K562 (cell line): ENCODE measurements around the gene ST3GAL3. TPM values are rescaled to one million over a fixed set of nuclear protein-coding genes. Genes with fewer than 3 reads are reported as not detected.

ENCODE experiments used
- ATF1 ChIP-seq, 2 experiments: fragments of 450-650 bp in 1 of 2; IDR thresholded peaks; 2 replicates each; pipeline ENCODE4 v1.6.1; 2016; ENCODE audit warnings: missing compliant biosample characterization in 1 of 2, missing genetic modification characterization in 1 of 2
- BCOR ChIP-seq: fragments of 450-650 bp; IDR thresholded peaks from 2 replicates; pipeline ENCODE4 v1.6.1; 2016
- C11orf30 ChIP-seq: fragments of 450-650 bp; IDR thresholded peaks from 2 replicates; pipeline ENCODE4 v1.6.1; 2016; ENCODE audit warnings: low read depth, mild to moderate bottlenecking
- COPS2 ChIP-seq: fragments of 450-650 bp; conservative IDR thresholded peaks from 2 replicates; pipeline ENCODE4 v1.6.1; 2016; ENCODE audit warnings: mild to moderate bottlenecking, moderate library complexity
- E2F3 ChIP-seq: fragments of 250-450 bp; sonication (Bioruptor Pico); IDR thresholded peaks from 2 replicates; pipeline ENCODE4 v1.4.0; 2020; ENCODE audit warnings: mild to moderate bottlenecking
- KLF6 ChIP-seq: fragments of 250-450 bp; sonication (Bioruptor Pico); IDR thresholded peaks from 2 replicates; pipeline ENCODE4 v1.4.0; 2020; ENCODE audit warnings: mild to moderate bottlenecking, moderate library complexity, borderline replicate concordance
- NEUROD1 ChIP-seq: fragments of 150-350 bp; IDR thresholded peaks from 2 replicates; pipeline ENCODE4 v1.6.1; 2014; ENCODE audit warnings: borderline replicate concordance, low read length, low read depth; ENCODE audit not compliant: partially characterized antibody
- PATZ1 ChIP-seq: fragments of 250-450 bp; sonication (Bioruptor Pico); IDR thresholded peaks from 2 replicates; pipeline ENCODE4 v1.5.0; 2020; ENCODE audit warnings: mild to moderate bottlenecking, borderline replicate concordance
- PCBP2 ChIP-seq: fragments of 200-400 bp; formaldehyde crosslinking; IDR thresholded peaks from 2 replicates; pipeline ENCODE4 v1.6.1; 2018; ENCODE audit warnings: low read length, low read depth, mild to moderate bottlenecking, moderate library complexity; ENCODE audit not compliant: poor library complexity, severe bottlenecking
- POLR2AphosphoS2 ChIP-seq: IDR thresholded peaks from 2 replicates; pipeline ENCODE4 v1.6.1; 2012; ENCODE audit warnings: low read length, improper control_type of control experiment
- PTTG1 ChIP-seq: fragments of 450-650 bp; IDR thresholded peaks from 2 replicates; pipeline ENCODE4 v1.6.1; 2016; ENCODE audit warnings: low read depth, mild to moderate bottlenecking, missing genetic modification characterization, missing compliant biosample characterization
- RFX1 ChIP-seq: fragments of 450-650 bp; IDR thresholded peaks from 2 replicates; pipeline ENCODE4 v1.6.1; 2016; ENCODE audit warnings: mild to moderate bottlenecking, moderate library complexity
- SPI1 ChIP-seq: IDR thresholded peaks from 2 replicates; pipeline ENCODE4 v1.6.1; 2011; ENCODE audit warnings: low read depth, low read length, control low read depth, borderline replicate concordance
- SREBF2 ChIP-seq: sonication (generic); formaldehyde crosslinking; IDR thresholded peaks from 2 replicates; pipeline ENCODE4 v1.4.0; 2020; ENCODE audit warnings: mild to moderate bottlenecking, missing genetic modification reagents
- ZBTB49 ChIP-seq: sonication (generic); formaldehyde crosslinking; IDR thresholded peaks from 2 replicates; pipeline ENCODE4 v1.8.0; 2022; ENCODE audit warnings: missing genetic modification reagents, mild to moderate bottlenecking, borderline replicate concordance
- ZNF408 ChIP-seq: fragments of 250-450 bp; sonication (Bioruptor Pico); IDR thresholded peaks from 2 replicates; pipeline ENCODE4 v1.4.0; 2020; ENCODE audit warnings: low read depth, mild to moderate bottlenecking, moderate library complexity
- polyA plus RNA-seq, 8 experiments: library from polyadenylated mRNA; depleted of rRNA in 4 of 8; stranded (reverse) in 5 of 8; unstranded in 3 of 8; fragments of >200 nt; fragmentation: Nextera tagmentation in 2 of 8; fragmentation: Illumina TruSeq in 1 of 8; extraction: Ambion mirVana in 2 of 8; extraction: Trizol in 1 of 8; gene quantifications; 2 replicates each; pipeline versions ENCODE4 v1.2.1 to v1.2.3, GENCODE V29; 2011 to 2014; ENCODE audit warnings: inconsistent platforms in 1 of 8, missing spikeins in 1 of 8
- total RNA-seq, 7 experiments: library from RNA; depleted of rRNA in 6 of 7; stranded (reverse); fragments of >200 nt in 6 of 7; fragmentation: Illumina TruSeq in 2 of 7; extraction: Trizol in 2 of 7; gene quantifications; 2 replicates each; pipeline versions ENCODE4 v1.2.1 to v1.2.3, GENCODE V29; 2011 to 2021; ENCODE audit warnings: low replicate concordance in 1 of 7
- TF ChIP-seq, protein P1 (sequence below): fragments of 250-450 bp; sonication (Bioruptor Pico); IDR thresholded peaks from 2 replicates; pipeline ENCODE4 v1.4.0; 2020; ENCODE audit warnings: mild to moderate bottlenecking
- TF ChIP-seq, protein P2 (sequence below): fragments of 450-650 bp; IDR thresholded peaks from 2 replicates; pipeline ENCODE4 v1.7.1; 2018; ENCODE audit warnings: mild to moderate bottlenecking, low read depth; ENCODE audit not compliant: partially characterized antibody

ST3GAL3 gene
- total and polyA plus RNA-seq, 9 of the 15 experiments (the other 6 are each of a cell fraction or from before 2014, with no cell fraction given) = 1.2 to 18.9 (median 11.0) TPM

- no peak for TF ChIP-seq PTTG1
- TF ChIP-seq NEUROD1 = no peak
- peak; percentile 79 for TF ChIP-seq E2F3 (CRISPR knock-in tag)
- TF ChIP-seq, protein P1, sequence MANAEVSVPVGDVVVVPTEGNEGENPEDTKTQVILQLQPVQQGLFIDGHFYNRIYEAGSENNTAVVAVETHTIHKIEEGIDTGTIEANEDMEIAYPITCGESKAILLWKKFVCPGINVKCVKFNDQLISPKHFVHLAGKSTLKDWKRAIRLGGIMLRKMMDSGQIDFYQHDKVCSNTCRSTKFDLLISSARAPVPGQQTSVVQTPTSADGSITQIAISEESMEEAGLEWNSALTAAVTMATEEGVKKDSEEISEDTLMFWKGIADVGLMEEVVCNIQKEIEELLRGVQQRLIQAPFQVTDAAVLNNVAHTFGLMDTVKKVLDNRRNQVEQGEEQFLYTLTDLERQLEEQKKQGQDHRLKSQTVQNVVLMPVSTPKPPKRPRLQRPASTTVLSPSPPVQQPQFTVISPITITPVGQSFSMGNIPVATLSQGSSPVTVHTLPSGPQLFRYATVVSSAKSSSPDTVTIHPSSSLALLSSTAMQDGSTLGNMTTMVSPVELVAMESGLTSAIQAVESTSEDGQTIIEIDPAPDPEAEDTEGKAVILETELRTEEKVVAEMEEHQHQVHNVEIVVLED (CRISPR knock-in tag) = peak; percentile 99
- TF ChIP-seq PATZ1 (CRISPR knock-in tag) = no peak
- TF ChIP-seq ZBTB49 (CRISPR knock-in tag) = no peak
- TF ChIP-seq BCOR = 0 out of 2 replicates have a peak, but pooled peaks have one; percentile 34
- TF ChIP-seq, protein P2, sequence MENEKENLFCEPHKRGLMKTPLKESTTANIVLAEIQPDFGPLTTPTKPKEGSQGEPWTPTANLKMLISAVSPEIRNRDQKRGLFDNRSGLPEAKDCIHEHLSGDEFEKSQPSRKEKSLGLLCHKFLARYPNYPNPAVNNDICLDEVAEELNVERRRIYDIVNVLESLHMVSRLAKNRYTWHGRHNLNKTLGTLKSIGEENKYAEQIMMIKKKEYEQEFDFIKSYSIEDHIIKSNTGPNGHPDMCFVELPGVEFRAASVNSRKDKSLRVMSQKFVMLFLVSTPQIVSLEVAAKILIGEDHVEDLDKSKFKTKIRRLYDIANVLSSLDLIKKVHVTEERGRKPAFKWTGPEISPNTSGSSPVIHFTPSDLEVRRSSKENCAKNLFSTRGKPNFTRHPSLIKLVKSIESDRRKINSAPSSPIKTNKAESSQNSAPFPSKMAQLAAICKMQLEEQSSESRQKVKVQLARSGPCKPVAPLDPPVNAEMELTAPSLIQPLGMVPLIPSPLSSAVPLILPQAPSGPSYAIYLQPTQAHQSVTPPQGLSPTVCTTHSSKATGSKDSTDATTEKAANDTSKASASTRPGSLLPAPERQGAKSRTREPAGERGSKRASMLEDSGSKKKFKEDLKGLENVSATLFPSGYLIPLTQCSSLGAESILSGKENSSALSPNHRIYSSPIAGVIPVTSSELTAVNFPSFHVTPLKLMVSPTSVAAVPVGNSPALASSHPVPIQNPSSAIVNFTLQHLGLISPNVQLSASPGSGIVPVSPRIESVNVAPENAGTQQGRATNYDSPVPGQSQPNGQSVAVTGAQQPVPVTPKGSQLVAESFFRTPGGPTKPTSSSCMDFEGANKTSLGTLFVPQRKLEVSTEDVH = peak; percentile 79
- TF ChIP-seq ATF1 (CRISPR knock-in tag; IDR thresholded peaks at IDR 0.05) = peak; percentile 93
- peak; percentile 98 for TF ChIP-seq ATF1 (tag; IDR thresholded peaks at IDR 0.05)
- TF ChIP-seq COPS2 = no peak
- no peak for TF ChIP-seq PCBP2
- peak; percentile 52; the same call in 1 of the 2 replicates for TF ChIP-seq POLR2AphosphoS2
- TF ChIP-seq RFX1 = no peak
- no peak for TF ChIP-seq ZNF408 (CRISPR knock-in tag)
- peak; percentile 92 for TF ChIP-seq C11orf30
- 0 out of 2 replicates have a peak, but pooled peaks have one; percentile 43 for TF ChIP-seq KLF6 (CRISPR knock-in tag)
- TF ChIP-seq SPI1 = no peak
- no peak for TF ChIP-seq SREBF2 (CRISPR knock-in tag)
Measured at GRCh38 chr1:43974443-43975248, 267.3 kb downstream of the ST3GAL3 start, which contains the start of gene ATP6V0B (continued).
